Medulla oblongata (tissue), 1 donor: ENCODE results near the gene FKBP8.

Source experiments
- DNase-seq: peaks from one replicate; pipeline ENCODE4 v3.0.0-alpha.2; 2015; ENCODE audit errors: extremely low spot score

Gene FKBP8

DNA sequence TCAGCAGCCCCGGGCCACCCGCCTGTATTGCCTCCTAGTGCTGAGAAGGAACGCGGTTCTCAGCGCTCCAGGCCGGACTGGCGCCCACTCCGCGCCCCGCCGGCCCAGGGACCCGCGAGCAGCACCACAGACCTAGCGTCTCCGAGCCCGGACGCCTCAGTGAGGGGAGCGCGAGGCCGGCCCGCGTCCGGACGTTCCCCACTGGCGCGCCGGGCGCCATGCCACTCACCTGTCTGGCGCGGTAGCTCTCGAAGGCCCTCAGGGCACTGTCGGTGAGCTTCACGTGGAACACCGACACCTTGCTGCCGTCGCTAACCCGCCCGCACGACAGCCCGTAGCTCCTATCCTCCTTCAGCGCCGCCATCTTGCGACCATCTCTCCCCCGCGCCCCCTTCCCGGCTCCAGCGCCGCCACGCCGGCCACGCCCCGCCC is 21.7 kb downstream of the FKBP8 start, which contains the start of gene ELL:
Gene ELL (minus strand): TSS at position 379 of the 432 bp plus-strand sequence. CDS start 15 bp downstream, at position 364.
- DNase-seq, result no peak

- DNase-seq, result peak; percentile 47
These were observed 22.3 kb downstream of the FKBP8 start for GRCh38 chr19:18520848-18521691.

DNA sequence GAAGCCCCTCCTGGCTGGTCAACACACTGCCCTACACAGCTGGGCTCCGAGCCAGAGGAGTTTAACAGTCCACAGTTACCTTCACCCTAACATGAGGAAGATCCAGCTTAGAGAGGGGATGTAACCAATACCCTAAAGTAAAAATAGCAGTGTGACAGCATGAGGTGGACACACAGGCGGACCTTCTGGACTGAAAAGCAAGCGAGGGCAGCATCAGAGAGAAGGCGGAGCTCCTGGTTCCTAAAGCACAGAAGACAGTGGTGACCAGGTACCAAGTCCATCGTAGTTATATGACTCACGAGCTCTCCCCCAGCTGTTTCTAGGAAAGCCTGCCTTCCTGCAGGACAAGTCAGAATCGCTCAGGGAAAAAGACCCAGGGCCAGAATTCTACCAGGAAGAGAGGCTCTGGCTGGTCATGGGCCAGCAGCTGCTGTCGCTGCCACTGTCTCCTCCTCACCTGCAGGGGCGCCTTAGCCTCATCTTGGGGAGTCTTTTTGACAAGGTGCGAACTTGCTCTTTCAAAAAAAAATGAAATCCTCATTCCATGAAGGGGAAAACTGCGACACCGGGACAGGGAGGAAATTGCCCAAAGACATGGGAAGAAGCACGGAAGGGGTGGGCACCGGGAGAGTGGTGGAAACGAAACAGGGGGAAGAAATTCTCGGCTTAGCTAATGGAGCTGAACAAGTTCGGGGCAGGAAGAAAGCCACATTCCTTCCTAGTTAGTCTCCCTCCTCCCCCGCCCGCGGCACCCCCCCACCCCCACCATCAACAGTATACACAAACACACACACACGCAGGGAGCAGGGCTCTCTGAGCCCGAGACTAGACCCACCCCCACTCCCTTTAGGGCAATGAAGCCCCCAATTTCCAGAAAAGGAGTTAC is 23.2 kb downstream of the FKBP8 start:
- DNase-seq, result peak; percentile 65

DNA sequence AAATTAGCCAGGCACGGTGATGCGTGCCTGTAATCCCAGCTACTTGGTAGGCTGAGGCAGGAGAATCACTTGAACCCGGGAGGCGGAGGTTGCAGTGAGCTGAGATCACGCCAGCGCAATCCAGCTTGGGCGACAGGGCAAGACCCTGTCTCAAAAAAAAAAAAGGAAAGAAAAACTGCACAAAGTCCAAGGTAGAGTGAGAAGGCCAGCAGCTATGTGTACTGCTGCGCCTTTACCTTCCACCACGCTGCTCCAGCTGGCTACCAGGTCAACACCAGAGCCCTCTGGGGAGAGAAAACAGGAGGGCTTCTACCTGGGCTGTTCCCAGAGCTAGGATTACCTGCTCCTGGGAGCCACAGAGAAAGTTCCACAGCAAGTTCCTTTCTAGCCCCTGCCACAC is 24.7 kb downstream of the FKBP8 start:
- no peak for DNase-seq

- no peak for DNase-seq
These were observed 25.8 kb downstream of the FKBP8 start for GRCh38 chr19:18517606-18518005.

DNA sequence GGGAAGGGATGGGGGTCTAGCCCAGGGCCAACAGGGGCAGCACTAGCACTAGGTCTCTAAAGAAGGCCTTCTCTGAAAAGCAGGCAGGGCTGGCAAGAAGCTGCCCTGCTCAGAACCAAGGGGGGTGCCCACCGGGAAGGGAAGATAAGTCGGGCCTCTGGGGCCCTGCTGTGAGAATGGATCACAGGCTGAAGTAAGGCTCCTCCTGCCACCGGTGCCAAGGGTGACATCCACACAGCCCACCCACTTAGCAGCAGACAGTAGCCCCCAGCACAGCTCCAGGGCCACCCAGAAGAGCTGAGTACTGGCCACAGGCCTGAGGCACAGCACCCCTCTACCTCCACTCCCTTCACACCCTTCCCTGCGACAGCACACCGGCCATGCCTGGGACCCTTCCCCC is 27.4 kb downstream of the FKBP8 start:
- DNase-seq, result no peak

- DNase-seq, result no peak
These were observed 28.3 kb downstream of the FKBP8 start for GRCh38 chr19:18514800-18515682.

DNA sequence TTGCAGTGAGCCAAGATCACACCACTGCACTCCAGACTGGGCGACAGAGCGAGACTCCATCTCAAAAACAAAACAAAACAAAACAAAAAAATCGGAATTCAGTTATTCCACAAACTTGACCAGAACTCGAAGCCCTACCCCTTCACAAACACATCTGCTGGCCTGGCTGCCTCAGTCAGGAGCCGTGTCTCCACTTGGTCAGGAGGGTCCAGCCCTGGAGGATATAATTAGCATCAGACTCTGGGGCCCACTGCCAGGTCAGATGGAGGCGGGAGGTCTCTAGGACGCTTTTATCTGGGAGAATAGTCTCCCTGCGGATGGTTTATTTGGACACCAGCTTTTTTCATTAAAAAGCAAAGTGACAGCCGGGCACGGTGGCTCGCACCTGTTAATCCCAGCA is 29.5 kb downstream of the FKBP8 start:
- no peak for DNase-seq

DNA sequence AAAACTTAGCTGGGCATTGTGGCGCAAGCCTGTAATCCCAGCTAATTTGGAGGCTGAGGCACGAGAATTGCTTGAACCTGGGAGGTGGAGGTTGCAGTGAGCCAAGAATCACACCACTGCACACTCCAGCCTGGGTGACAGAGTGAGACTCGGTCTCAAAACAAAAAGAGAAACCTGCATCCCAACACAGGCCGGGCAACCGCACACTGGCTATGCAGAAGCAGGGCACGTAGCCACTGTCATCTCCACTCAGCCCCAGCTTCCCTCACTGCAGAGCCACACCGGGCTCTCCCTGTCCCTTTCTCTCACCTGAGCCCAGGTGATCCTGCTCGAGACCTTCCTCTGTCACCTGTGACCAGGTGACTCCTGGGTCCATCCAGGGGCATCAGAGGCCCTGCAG is 33.2 kb downstream of the FKBP8 start:
- no peak for DNase-seq

DNA sequence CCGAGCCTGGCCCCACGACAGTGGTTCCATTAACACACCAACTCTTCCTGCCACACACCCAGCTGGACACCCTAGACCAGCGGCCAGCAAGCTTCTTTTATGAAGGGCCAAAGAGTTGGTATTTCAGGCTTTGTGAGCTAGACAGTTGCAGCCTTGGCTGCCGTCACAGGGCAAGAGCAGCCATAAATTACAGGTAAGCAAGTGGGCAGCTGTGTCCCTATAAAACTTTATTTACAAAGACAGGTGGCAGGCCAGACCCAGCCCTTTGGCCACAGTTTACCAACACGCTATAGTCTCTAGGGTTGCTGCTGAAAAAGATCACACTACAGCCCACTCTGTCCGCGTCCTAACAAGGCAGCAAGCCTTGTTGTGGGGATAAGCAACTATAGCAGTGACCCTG is 34.8 kb downstream of the FKBP8 start:
- DNase-seq, result no peak

- DNase-seq, result no peak
These were observed 35.5 kb downstream of the FKBP8 start for GRCh38 chr19:18507727-18508440.

DNA sequence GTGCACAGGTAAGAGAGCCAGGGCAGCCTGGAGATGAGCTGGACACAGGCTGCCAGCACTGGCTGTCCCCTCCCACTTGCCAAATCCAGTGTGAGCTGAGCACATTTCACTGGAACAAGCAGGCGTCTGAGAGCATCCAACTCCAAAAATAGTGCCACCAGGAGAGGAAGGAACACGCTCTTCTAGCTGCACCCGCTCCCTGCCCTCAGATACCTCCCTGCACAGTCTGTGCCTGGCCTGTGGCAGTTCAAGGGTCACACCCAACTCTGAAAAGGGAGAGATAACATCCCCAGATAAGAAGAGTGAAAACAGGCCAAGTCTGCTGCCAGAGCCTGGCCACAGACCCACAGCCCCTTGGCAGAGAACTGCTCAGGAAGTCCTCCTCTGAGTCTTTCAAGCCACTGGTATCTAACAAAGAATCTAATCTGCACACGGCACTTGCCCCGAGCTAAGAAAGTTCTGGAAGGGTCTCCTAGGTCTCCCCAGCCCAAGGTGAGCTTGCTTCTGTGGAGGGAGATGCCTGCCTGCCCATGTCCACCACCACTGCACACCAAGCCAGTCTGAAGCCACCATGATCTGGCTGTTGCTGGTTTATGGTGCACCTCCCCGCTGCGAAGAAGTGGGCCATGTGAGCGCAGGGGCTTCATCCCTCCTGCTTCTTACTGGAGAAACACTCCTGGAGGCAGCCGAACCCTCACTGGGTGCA is 36.2 kb downstream of the FKBP8 start:
- no peak for DNase-seq

DNA sequence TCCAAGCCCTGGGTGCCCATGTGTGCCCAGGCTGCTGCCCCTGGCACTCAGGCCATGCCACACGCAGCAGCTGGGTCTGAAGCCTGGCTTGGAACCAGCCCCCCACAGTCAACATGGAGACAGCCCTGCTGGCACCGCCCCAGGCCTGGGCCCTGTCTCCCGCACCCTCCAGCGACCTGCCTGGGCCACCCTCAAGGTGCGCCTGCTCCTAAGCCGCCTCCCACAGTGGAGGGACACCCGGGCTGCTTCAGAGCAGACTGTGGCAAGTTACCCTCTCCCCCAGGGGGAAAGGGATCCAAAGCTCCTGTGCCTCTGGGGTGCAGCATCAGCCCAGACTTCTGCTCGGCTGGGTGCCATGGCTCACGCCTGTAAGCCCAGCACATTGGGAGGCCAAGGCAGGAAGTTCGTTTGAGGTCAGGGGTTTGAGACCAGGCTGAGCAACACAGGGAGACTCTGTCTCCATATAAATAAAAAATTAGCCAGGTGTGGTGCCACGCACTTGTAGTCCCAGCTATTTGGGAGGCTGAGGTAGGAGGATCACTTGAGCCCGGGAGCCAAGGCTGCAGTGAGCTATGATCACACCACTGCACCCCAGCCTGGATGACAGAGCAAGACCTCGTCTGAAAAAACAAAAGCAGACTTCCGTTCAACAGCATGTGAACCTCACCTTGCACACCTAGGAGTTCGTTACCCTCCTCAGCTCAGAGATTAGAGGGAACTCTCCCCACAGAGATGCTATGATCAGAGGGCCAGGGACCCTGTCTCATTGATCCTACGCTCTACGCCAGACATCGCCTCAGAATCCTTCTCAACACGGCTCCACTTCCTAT is 37.1 kb downstream of the FKBP8 start:
- no peak for DNase-seq

DNA sequence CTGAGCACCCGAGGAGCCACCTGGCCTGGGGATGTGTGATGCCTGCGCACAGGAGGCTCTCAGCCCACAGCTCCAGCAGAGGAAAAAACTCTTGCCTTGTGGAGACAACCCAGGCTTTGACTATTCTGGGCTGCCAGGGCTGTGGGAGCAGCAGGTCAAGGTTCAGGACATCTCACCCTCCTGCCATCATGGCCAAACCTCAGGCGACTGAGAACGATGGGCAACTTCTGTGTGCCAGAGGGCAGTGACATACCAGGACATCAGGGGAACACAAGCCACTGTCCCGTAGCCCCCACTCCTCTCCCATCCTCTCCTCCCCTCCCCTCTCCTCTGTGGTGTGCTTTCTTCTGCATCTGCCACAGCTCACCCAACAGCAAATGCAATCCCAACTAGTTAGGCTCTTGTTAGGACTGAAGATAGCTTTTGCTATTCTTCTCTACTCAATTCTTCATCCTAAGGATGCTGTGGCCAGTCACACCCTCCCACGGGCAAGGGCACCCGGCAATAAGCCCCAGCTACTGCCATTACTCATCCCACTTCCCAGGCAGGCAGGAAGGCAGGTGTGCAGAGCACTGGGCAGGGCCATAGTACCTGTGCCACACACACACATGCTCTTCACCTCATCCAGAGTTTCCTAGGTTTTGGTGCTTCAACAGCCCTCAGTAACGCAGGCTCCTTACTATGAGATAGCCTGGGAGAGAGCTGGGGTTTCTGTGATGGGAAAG is 38.3 kb downstream of the FKBP8 start:
- no peak for DNase-seq

GRCh38 chr19:18503971-18504885 is 39.1 kb downstream of the FKBP8 start:
- DNase-seq, result no peak

DNA sequence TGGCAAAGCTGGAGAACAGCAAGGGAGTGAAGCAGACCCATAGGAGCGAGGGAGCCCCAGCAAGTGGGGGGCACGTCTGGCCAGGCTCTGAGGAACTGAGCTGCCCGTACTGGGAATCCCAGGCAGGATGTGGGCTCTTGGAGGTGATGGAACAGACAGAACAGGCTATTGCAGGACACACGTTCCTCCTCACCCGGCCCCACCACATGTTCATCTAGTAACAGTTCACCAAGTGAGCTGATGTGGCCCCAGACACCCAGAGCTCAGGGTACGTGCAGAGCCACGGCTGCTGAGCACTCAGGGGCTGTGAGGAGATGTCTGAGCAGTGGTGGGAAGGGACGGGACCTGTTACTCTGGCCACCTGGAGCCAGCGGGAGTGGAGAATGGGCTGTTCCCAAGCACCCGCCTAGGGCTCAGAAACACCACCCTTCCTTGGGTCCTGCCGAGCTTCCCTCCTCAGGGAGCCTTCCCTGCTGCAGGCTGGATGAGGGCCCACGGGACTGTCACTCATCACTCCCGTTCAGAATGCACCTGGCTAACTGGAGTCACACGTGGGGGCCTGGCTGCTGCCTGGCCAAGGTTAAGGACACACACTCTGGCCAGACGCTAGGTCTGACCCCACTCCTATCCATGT is 39.9 kb downstream of the FKBP8 start:
- no peak for DNase-seq

DNA sequence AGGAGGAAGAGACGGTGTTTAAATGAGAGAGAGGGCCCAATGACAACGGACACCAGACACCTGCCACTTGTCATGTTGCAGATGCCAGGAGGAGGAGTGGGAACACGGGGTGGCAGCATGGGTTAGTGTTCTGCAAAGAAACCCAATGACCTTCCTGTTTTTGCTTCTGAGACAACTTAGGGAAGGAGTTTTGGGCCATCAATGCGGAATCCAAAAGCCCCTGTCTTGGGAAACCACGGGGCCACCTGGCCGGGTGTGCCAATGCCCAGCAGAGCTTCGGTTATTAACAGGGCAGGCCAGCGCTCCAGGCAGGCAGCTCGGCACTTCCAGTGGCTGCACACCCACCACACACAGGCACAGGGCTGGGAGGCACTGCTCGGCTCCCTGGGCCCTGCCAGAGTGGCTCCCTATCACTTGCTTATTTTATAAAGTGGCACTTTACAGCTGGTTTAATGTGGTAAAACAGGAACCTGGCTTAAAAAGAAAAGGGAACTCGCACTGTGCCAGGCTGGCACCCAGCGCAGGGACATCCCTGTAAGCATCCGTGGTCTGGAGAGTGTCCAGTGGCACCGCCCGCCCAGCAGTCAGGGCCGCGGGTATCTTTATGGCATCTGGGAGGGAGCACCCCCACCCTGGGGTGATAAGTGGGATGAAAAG is 40.6 kb downstream of the FKBP8 start:
- DNase-seq, result peak; percentile 56
